GM19025 (cell line): ENCODE measurements around the gene EGR4.
"Not testable (repeated sequence)": the region's sequence is repeated elsewhere in the genome, so short reads cannot be mapped to it uniquely, and the experiment has no call there.

Source experiments
- ATAC-seq: cut with Tn5 transposase; IDR thresholded peaks from one replicate; pipeline ENCODE4 v1.9.1; 2021; ENCODE audit warnings: mild to moderate bottlenecking, low read depth, moderate library complexity; ENCODE audit not compliant: unreplicated experiment

The EGR4 gene

GRCh38 chr2:73264783-73265182 is 28.6 kb downstream of the EGR4 start:
- ATAC-seq, result no peak

GRCh38 chr2:73264332-73264606 is 29.1 kb downstream of the EGR4 start:
- ATAC-seq, result no peak

GRCh38 chr2:73263540-73264331 is 29.6 kb downstream of the EGR4 start:
- no peak for ATAC-seq

- ATAC-seq, result not testable (repeated sequence)
Measured at GRCh38 chr2:73262691-73263429, 30.5 kb downstream of the EGR4 start.

GRCh38 chr2:73262108-73262651 is 31.2 kb downstream of the EGR4 start:
- no peak for ATAC-seq

GRCh38 chr2:73260338-73260984 is 32.9 kb downstream of the EGR4 start:
- no peak for ATAC-seq

- ATAC-seq, result no peak
Measured at GRCh38 chr2:73259704-73260337, 33.5 kb downstream of the EGR4 start.

- ATAC-seq, result no peak
Measured at GRCh38 chr2:73259276-73259675, 34.1 kb downstream of the EGR4 start.

GRCh38 chr2:73258913-73259215 is 34.5 kb downstream of the EGR4 start:
- no peak for ATAC-seq

- no peak for ATAC-seq
Measured at GRCh38 chr2:73258186-73258912, 35.0 kb downstream of the EGR4 start.

- ATAC-seq, result no peak
Measured at GRCh38 chr2:73257425-73258125, 35.8 kb downstream of the EGR4 start.

GRCh38 chr2:73257021-73257420 is 36.3 kb downstream of the EGR4 start:
- no peak for ATAC-seq

GRCh38 chr2:73256618-73256922 is 36.8 kb downstream of the EGR4 start:
- ATAC-seq, result no peak

- no peak for ATAC-seq
Measured at GRCh38 chr2:73255907-73256617, 37.3 kb downstream of the EGR4 start.

GRCh38 chr2:73255007-73255644 is 38.2 kb downstream of the EGR4 start:
- no peak for ATAC-seq

- no peak for ATAC-seq
Measured at GRCh38 chr2:73254343-73255006, 38.9 kb downstream of the EGR4 start.

GRCh38 chr2:73253901-73254300 is 39.4 kb downstream of the EGR4 start:
- ATAC-seq, result no peak

GRCh38 chr2:73253400-73253799 is 39.9 kb downstream of the EGR4 start:
- ATAC-seq, result no peak
